ENCODE measurements around the gene RAD51B. TPM values are rescaled to one million over a fixed set of nuclear protein-coding genes. Genes with fewer than 3 reads are reported as not detected.

RAD51B gene
- total RNA-seq, 1 donor from 2014 or later: 28.5 TPM

- no peak overlapping the region for H3K4me3 ChIP-seq
- TF ChIP-seq POLR2A (IDR thresholded peaks at IDR 0.05) (no peak), CTCF (IDR thresholded peaks at IDR 0.05) (no peak), POLR2AphosphoS5 (IDR thresholded peaks at IDR 0.05; ENCODE audit: insufficient read depth in 1 of 2, low read depth in 1 of 2) (no peak)
- intact Hi-C loops (cut with DNase I): no loop called here
- no peaks in the 10 kb centered on the region for H3K27me3 ChIP-seq
- no peaks in the 10 kb centered on the region for H3K9me3 ChIP-seq
- no peaks in the 10 kb centered on the region for H3K36me3 ChIP-seq
- DNase-seq (ENCODE audit: extremely low spot score in 2 of 2): no peak
- H3K4me1 ChIP-seq: no peaks in the 10 kb centered on the region
- H3K27ac ChIP-seq: no peak overlapping the region
Measured at GRCh38 chr14:68333262-68333661, 513.7 kb downstream of the RAD51B start.

GRCh38 chr14:68335312-68335711, 515.7 kb downstream of the RAD51B start:
- H3K27me3 ChIP-seq: no peaks in the 10 kb centered on the region
- no peak overlapping the region for H3K4me3 ChIP-seq
- DNase-seq (ENCODE audit: extremely low spot score in 2 of 2): no peak
- TF ChIP-seq POLR2AphosphoS5 (IDR thresholded peaks at IDR 0.05; ENCODE audit: insufficient read depth in 1 of 2, low read depth in 1 of 2) (no peak), CTCF (IDR thresholded peaks at IDR 0.05) (no peak), POLR2A (IDR thresholded peaks at IDR 0.05) (no peak)
- no peaks in the 10 kb centered on the region for H3K36me3 ChIP-seq
- H3K4me1 ChIP-seq: no peaks in the 10 kb centered on the region
- intact Hi-C loops (cut with DNase I): no loop called here
- no peaks in the 10 kb centered on the region for H3K9me3 ChIP-seq
- H3K27ac ChIP-seq: no peak overlapping the region

GRCh38 chr14:68336165-68336564, 516.6 kb downstream of the RAD51B start:
- Histone ChIP-seq H3K4me1 (no peaks in the 10 kb centered on the region), H3K27me3 (no peaks in the 10 kb centered on the region), H3K9me3 (no peaks in the 10 kb centered on the region), H3K36me3 (no peaks in the 10 kb centered on the region), H3K4me3 (no peak overlapping the region), H3K27ac (no peak overlapping the region)
- no peak for DNase-seq (ENCODE audit: extremely low spot score in 2 of 2)
- intact Hi-C loops (cut with DNase I): no loop called here
- TF ChIP-seq POLR2AphosphoS5 (IDR thresholded peaks at IDR 0.05; ENCODE audit: insufficient read depth in 1 of 2, low read depth in 1 of 2) (no peak), POLR2A (IDR thresholded peaks at IDR 0.05) (no peak), CTCF (IDR thresholded peaks at IDR 0.05) (no peak)

GRCh38 chr14:68337279-68337678, 517.7 kb downstream of the RAD51B start:
- no peaks in the 10 kb centered on the region for H3K9me3 ChIP-seq
- intact Hi-C loops (cut with DNase I): no loop called here
- no peak overlapping the region for H3K4me3 ChIP-seq
- no peak overlapping the region for H3K27ac ChIP-seq
- TF ChIP-seq POLR2A (IDR thresholded peaks at IDR 0.05) (no peak), CTCF (IDR thresholded peaks at IDR 0.05) (no peak), POLR2AphosphoS5 (IDR thresholded peaks at IDR 0.05; ENCODE audit: insufficient read depth in 1 of 2, low read depth in 1 of 2) (no peak)
- no peaks in the 10 kb centered on the region for H3K4me1 ChIP-seq
- DNase-seq (ENCODE audit: extremely low spot score in 2 of 2): no peak
- no peaks in the 10 kb centered on the region for H3K27me3 ChIP-seq
- H3K36me3 ChIP-seq: no peaks in the 10 kb centered on the region

GRCh38 chr14:68340262-68340661, 520.7 kb downstream of the RAD51B start:
- TF ChIP-seq POLR2AphosphoS5 (IDR thresholded peaks at IDR 0.05; ENCODE audit: insufficient read depth in 1 of 2, low read depth in 1 of 2) (no peak), CTCF (IDR thresholded peaks at IDR 0.05) (no peak)
- intact Hi-C loops (cut with DNase I): no loop called here
- Histone ChIP-seq H3K4me1 (no peaks in the 10 kb centered on the region), H3K4me3 (no peak overlapping the region), H3K27me3 (no peaks in the 10 kb centered on the region), H3K36me3 (no peaks in the 10 kb centered on the region), H3K27ac (no peak overlapping the region), H3K9me3 (no peaks in the 10 kb centered on the region)
- DNase-seq (ENCODE audit: extremely low spot score in 2 of 2): no peak

Data from vagina (tissue), 2 donors.